SK-N-SH (cell line): ENCODE data around the gene GDE1. TPM values are rescaled to one million over a fixed set of nuclear protein-coding genes. Genes with fewer than 3 reads are reported as not detected.
A peak's percentile ranks its signal among the peaks of the same experiment; 100 is the strongest.

Experiments
- CTCF ChIA-PET: fragments of 300-600, 350-600 bp; formaldehyde crosslinking; extraction: SDS; loops from one replicate; lab custom pipeline; 2021; lab: Yijun Ruan, JAX
- POLR2A ChIA-PET: fragments of 350-600 bp; sonication (Branson Sonifier 250); formaldehyde crosslinking; extraction: SDS; loops from one replicate; lab custom pipeline; 2020; ENCODE audit warnings: antibody characterized with exemption, inconsistent platforms; lab: Yijun Ruan, JAX
- DNase-seq: peaks from one replicate; pipeline ENCODE4 v3.0.0; 2012
- H2AFZ ChIP-seq: fragments of 200-600 bp; sonication (generic); 2 replicates; pipeline ENCODE4 v1.8.1; 2016; ENCODE audit warnings: antibody characterized with exemption, mild to moderate bottlenecking, low read depth
- H3F3A ChIP-seq: fragments of 200-600 bp; sonication (generic); replicated peaks from 2 replicates; pipeline ENCODE3; 2016; ENCODE audit warnings: antibody characterized with exemption, mild to moderate bottlenecking; ENCODE audit not compliant: insufficient read depth
- H3K27ac ChIP-seq, 2 experiments: fragments of 200-500 bp in 1 of 2; fragments of 200-600 bp in 1 of 2; sonication (Bioruptor generic) in 1 of 2; sonication (generic), shearing (Covaris generic) in 1 of 2; 2 replicates each; pipeline versions ENCODE4 v1.5.1 to v1.6.1; 2014 to 2016; ENCODE audit warnings: low read depth in 2 of 2, inconsistent platforms in 1 of 2, low read length in 1 of 2, mild to moderate bottlenecking in 1 of 2, mixed read lengths in 1 of 2
- H3K27me3 ChIP-seq: fragments of 200-600 bp; sonication (generic), shearing (Covaris generic); 2 replicates; pipeline ENCODE4 v1.6.1; 2016; ENCODE audit warnings: mixed run types; ENCODE audit not compliant: insufficient read depth
- H3K36me3 ChIP-seq, 2 experiments: fragments of 200-500 bp in 1 of 2; fragments of 200-600 bp in 1 of 2; sonication (Bioruptor generic) in 1 of 2; sonication (generic) in 1 of 2; replicated peaks in 1 of 2; 2 replicates each; pipeline versions ENCODE3 to v1.5.1; 2014 to 2016; ENCODE audit warnings: low read length in 1 of 2, mild to moderate bottlenecking in 1 of 2; ENCODE audit not compliant: insufficient read depth in 2 of 2, control insufficient read depth in 1 of 2
- H3K4me1 ChIP-seq, 2 experiments: fragments of 200-500 bp in 1 of 2; fragments of 200-600 bp in 1 of 2; sonication (Bioruptor generic) in 1 of 2; sonication (generic), shearing (Covaris generic) in 1 of 2; 2 replicates each; pipeline versions ENCODE4 v1.5.1 to v1.6.1; 2014 to 2016; ENCODE audit warnings: low read depth in 1 of 2, low read length in 1 of 2, mixed run types in 1 of 2; ENCODE audit not compliant: insufficient read depth in 2 of 2, control insufficient read depth in 1 of 2
- H3K4me2 ChIP-seq: fragments of 200-600 bp; sonication (generic), shearing (Covaris generic); 2 replicates; pipeline ENCODE4 v1.6.1; 2017; ENCODE audit warnings: mixed run types
- H3K4me3 ChIP-seq, 2 experiments: fragments of 200-500 bp in 1 of 2; fragments of 200-600 bp in 1 of 2; sonication (Bioruptor generic) in 1 of 2; sonication (generic), shearing (Covaris generic) in 1 of 2; 2 replicates each; pipeline versions ENCODE4 v1.5.1 to v1.8.1; 2014 to 2016; ENCODE audit warnings: low read depth in 2 of 2, inconsistent platforms in 1 of 2, low read length in 1 of 2, mild to moderate bottlenecking in 1 of 2, mixed read lengths in 1 of 2, moderate library complexity in 1 of 2
- H3K79me2 ChIP-seq: fragments of 200-600 bp; sonication (generic); 2 replicates; pipeline ENCODE4 v1.8.1; 2017; ENCODE audit warnings: mild to moderate bottlenecking; ENCODE audit not compliant: insufficient read depth
- H3K9ac ChIP-seq: fragments of 200-600 bp; sonication (generic); 2 replicates; pipeline ENCODE4 v1.6.1; 2017; ENCODE audit warnings: mixed run types
- H3K9me2 ChIP-seq: fragments of 200-600 bp; sonication (generic); 2 replicates; pipeline ENCODE4 v1.6.1; 2017; ENCODE audit warnings: mixed run types
- H3K9me3 ChIP-seq: fragments of 200-600 bp; sonication (generic); 2 replicates; pipeline ENCODE4 v1.6.1; 2017; ENCODE audit warnings: mixed run types, mild to moderate bottlenecking, moderate library complexity
- H4K20me1 ChIP-seq: fragments of 200-600 bp; sonication (generic); 2 replicates; pipeline ENCODE4 v1.6.1; 2017; ENCODE audit warnings: mild to moderate bottlenecking, mixed run types; ENCODE audit not compliant: insufficient read depth
- EZH2phosphoT487 ChIP-seq: fragments of 200-600 bp; sonication (generic); IDR thresholded peaks from 2 replicates; pipeline ENCODE4 v1.6.1; 2017; ENCODE audit warnings: low read depth, mixed run types, mild to moderate bottlenecking, antibody characterized with exemption, moderate library complexity, borderline replicate concordance
- FOXM1 ChIP-seq: IDR thresholded peaks from 2 replicates; pipeline ENCODE4 v1.4.0; 2012; ENCODE audit warnings: low read depth, mild to moderate bottlenecking
- GABPA ChIP-seq: IDR thresholded peaks from 2 replicates; pipeline ENCODE4 v1.4.0; 2012; ENCODE audit warnings: low read depth, mild to moderate bottlenecking
- GATA2 ChIP-seq: sonication (generic); formaldehyde crosslinking; IDR thresholded peaks from 2 replicates; pipeline ENCODE4 v1.5.0; 2020; ENCODE audit warnings: mild to moderate bottlenecking, missing genetic modification reagents
- JUND ChIP-seq: IDR thresholded peaks from 2 replicates; pipeline ENCODE4 v1.4.0; 2012
- MEF2A ChIP-seq: IDR thresholded peaks from 2 replicates; pipeline ENCODE4 v1.4.0; 2012; ENCODE audit warnings: low read depth, borderline replicate concordance
- NRF1 ChIP-seq: IDR thresholded peaks from 2 replicates; pipeline ENCODE4 v1.6.1; 2012; ENCODE audit warnings: low read depth, mild to moderate bottlenecking, low read length
- RFX5 ChIP-seq: IDR thresholded peaks from 2 replicates; pipeline ENCODE4 v1.6.1; 2012; ENCODE audit warnings: mild to moderate bottlenecking, improper control_type of control experiment, low read length
- TEAD4 ChIP-seq: IDR thresholded peaks from 2 replicates; pipeline ENCODE4 v1.4.0; 2012; ENCODE audit warnings: mild to moderate bottlenecking, borderline replicate concordance; ENCODE audit not compliant: insufficient read depth
- YY1 ChIP-seq: IDR thresholded peaks from 2 replicates; pipeline ENCODE4 v1.4.0; 2012; ENCODE audit warnings: low read depth, mild to moderate bottlenecking
- WGBS: methylation state at CpG from one replicate; pipeline ENCODE4 v1.1.6; 2017; ENCODE audit warnings: low lambda C conversion rate; 5-methylcytosine and 5-hydroxymethylcytosine counted together
- polyA plus RNA-seq, 3 experiments: library from polyadenylated mRNA; depleted of rRNA; stranded (reverse); fragments of >200 nt; gene quantifications; 2 replicates each; pipeline ENCODE4 v1.2.3, GENCODE V29; 2012
- TF ChIP-seq, protein P1 (sequence below): fragments of 200-600 bp; sonication (generic); IDR thresholded peaks from 2 replicates; pipeline ENCODE4 v1.6.1; 2017; ENCODE audit warnings: antibody characterized with exemption, mild to moderate bottlenecking, moderate library complexity
- TF ChIP-seq, protein P2 (sequence below): IDR thresholded peaks from 2 replicates; pipeline ENCODE4 v1.4.0; 2012; ENCODE audit warnings: low read depth, borderline replicate concordance
- TF ChIP-seq, protein P3 (sequence below): IDR thresholded peaks from 2 replicates; pipeline ENCODE4; 2012
- TF ChIP-seq, protein P4 (sequence below): IDR thresholded peaks from 2 replicates; pipeline ENCODE4 v1.4.0; 2012; ENCODE audit warnings: low read depth, borderline replicate concordance

Gene GDE1
- polyA plus RNA-seq, 1 of the 3 experiments (the other 2 are of a cell fraction): 37.0 TPM

DNA sequence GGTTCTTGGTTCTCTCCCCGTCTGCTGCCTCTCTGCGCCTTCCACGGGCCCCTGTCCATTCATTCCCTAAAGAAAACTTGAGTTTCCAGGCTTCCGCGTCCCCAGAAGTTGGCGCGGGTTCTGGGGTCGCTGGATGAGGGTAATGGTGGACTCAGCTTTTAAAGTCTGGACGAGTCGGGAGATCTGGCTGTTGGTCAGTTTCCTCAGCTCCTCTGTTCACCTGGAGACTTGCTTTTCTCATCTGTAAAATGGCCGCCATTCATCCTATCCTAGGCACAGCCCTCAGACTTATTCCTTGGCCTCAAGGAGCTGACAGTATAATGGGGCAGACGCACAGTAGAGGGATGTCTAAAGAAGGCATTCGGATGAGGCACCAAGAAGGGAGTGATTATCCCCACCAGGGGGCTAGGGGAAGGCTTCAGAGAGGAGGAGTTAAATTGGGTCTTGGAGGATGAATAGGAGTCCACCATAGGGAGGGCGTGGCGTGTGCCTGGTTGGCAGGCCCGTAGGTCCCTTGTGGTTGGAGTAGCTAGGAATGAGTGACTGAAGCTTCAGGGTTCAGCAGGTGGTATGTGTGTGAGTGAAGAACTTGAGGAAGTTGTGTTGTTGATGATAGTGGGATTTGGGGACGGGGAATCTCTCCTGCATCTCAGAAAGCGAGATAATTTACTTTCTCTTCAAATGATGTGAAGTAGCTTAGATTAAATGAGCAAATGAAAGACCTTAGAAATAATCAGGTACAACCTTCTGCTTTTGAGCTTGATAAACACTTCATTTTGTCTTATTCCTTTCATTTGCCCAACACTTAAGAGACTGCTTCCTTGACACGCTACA, 34.3 kb upstream of the GDE1 start:
- H3K9me3 ChIP-seq: no peaks in the 10 kb centered on the region
- no peaks in the 10 kb centered on the region for H3K9me2 ChIP-seq
- peaks cover 39% of the 10 kb centered on the region for H3K79me2 ChIP-seq
- CTCF ChIA-PET: interaction anchor here (0.7 to 2.8 kb wide), 21 partner anchors 10 to 827 kb away, joined by 3 to 14 read pairs (median 3); partner anchors contain the start of genes CCP110, GDE1, GPRC5B and IQCK
- H2AFZ ChIP-seq: peak overlapping the region; percentile 97
- no peaks in the 10 kb centered on the region for H4K20me1 ChIP-seq
- TF ChIP-seq MEF2A (no peak), NRF1 (no peak)
- TF ChIP-seq, protein P1, sequence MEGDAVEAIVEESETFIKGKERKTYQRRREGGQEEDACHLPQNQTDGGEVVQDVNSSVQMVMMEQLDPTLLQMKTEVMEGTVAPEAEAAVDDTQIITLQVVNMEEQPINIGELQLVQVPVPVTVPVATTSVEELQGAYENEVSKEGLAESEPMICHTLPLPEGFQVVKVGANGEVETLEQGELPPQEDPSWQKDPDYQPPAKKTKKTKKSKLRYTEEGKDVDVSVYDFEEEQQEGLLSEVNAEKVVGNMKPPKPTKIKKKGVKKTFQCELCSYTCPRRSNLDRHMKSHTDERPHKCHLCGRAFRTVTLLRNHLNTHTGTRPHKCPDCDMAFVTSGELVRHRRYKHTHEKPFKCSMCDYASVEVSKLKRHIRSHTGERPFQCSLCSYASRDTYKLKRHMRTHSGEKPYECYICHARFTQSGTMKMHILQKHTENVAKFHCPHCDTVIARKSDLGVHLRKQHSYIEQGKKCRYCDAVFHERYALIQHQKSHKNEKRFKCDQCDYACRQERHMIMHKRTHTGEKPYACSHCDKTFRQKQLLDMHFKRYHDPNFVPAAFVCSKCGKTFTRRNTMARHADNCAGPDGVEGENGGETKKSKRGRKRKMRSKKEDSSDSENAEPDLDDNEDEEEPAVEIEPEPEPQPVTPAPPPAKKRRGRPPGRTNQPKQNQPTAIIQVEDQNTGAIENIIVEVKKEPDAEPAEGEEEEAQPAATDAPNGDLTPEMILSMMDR: peak; percentile 38
- TF ChIP-seq, protein P2, sequence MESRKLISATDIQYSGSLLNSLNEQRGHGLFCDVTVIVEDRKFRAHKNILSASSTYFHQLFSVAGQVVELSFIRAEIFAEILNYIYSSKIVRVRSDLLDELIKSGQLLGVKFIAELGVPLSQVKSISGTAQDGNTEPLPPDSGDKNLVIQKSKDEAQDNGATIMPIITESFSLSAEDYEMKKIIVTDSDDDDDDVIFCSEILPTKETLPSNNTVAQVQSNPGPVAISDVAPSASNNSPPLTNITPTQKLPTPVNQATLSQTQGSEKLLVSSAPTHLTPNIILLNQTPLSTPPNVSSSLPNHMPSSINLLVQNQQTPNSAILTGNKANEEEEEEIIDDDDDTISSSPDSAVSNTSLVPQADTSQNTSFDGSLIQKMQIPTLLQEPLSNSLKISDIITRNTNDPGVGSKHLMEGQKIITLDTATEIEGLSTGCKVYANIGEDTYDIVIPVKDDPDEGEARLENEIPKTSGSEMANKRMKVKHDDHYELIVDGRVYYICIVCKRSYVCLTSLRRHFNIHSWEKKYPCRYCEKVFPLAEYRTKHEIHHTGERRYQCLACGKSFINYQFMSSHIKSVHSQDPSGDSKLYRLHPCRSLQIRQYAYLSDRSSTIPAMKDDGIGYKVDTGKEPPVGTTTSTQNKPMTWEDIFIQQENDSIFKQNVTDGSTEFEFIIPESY: no peak
- TF ChIP-seq, all 33 proteins: peak for 1
- Histone ChIP-seq H3K4me2 (peak overlapping the region; percentile 89), H3K9ac (peak overlapping the region; percentile 96), H3K4me3 (peak overlapping the region; percentile 73 to 86), H3K27me3 (no peaks in the 10 kb centered on the region), H3K4me1 (peaks cover 0 to 4% of the 10 kb centered on the region in 2 experiments; a peak in 1 of 4 replicates), H3K27ac (peak overlapping the region; percentile 85 to 91), H3F3A (peaks cover 20% of the 10 kb centered on the region), H3K36me3 (peaks cover 9 to 30% of the 10 kb centered on the region in 2 experiments)
- WGBS: 39% methylated on average over 18 of the region's 19 CpGs
- DNase-seq: peak; percentile 39
- POLR2A ChIA-PET: interaction anchor here (1.0 to 1.8 kb wide), 6 partner anchors 7 to 766 kb away, joined by 3 to 15 read pairs (median 5); partner anchors contain the start of genes CCP110, GDE1, IQCK and KNOP1

DNA sequence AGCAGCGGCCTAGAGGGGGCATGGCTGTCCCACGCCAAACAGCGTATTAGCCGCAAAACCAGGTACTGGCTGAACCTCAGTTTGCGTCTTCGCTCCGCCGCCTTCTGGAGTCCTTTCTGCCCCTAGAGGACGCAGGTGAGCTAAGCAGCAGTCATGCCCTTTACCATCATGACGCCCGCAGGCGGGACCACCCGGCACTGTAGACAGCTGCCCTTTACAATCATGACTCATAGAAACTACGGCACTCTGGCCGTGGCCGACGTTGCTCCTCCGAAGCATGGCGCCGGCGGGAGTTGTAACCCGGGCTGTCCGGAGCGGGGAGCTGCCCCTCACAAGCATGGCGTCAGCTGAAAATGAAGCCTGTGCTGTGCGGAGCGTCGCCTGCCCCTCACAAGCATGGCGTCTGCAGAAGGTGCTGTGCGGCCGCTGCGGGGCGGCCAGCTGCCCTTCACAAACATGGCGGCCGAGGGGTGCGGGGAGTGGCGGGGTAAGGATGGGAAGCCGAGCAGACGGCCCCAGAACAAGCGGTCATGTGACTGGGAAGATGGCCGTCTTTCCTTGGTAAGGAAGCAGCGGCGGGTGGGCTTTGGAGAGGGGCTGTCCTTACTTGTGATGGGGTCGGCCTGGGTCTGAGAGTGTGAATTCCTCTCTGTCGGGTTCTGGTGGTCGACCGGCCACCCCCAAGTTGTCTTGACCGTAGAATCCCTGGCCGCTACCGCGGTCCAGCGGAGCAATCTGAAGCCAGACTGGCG, 33.5 kb upstream of the GDE1 start, which contains the start of gene VPS35L:
VPS35L (plus strand) TSS at position 518 of the 752 bp plus-strand sequence; CDS start at position 545, 27 bp downstream.
- peak; percentile 93 for DNase-seq
- peak within 1 kb of the TSS; percentile 96 for H3K9ac ChIP-seq
- no peaks in the 10 kb centered on the region for H3K9me2 ChIP-seq
- CTCF ChIA-PET: interaction anchor here (0.7 to 2.8 kb wide), 21 partner anchors 10 to 828 kb away, joined by 3 to 14 read pairs (median 3); partner anchors contain the start of genes CCP110, GDE1, GPRC5B and IQCK
- no peaks in the 10 kb centered on the region for H3K9me3 ChIP-seq
- H3K4me3 ChIP-seq: peak within 1 kb of the TSS; percentile 73 to 86
- peak within 1 kb of the TSS; percentile 89 for H3K4me2 ChIP-seq
- POLR2A ChIA-PET: interaction anchor here (0.9 to 1.8 kb wide), 7 partner anchors 8 to 765 kb away, joined by 3 to 15 read pairs (median 4); partner anchors contain the start of genes CCP110, GDE1, GPRC5B and IQCK
- H3K27me3 ChIP-seq: no peaks in the 10 kb centered on the region
- 3% methylated on average over 21 of the region's 53 CpGs for WGBS
- H3K4me1 ChIP-seq: peaks cover 0 to 4% of the 10 kb centered on the region in 2 experiments; a peak in 1 of 4 replicates
- H4K20me1 ChIP-seq: no peaks in the 10 kb centered on the region
- H3K36me3 ChIP-seq: peaks cover 16 to 37% of the 10 kb centered on the region in 2 experiments
- H3F3A ChIP-seq: peaks cover 20% of the 10 kb centered on the region
- H3K79me2 ChIP-seq: peaks cover 31% of the 10 kb centered on the region
- H2AFZ ChIP-seq: peak within 1 kb of the TSS; percentile 97
- peak within 1 kb of the TSS; percentile 88 to 91 for H3K27ac ChIP-seq
- no peak for TF ChIP-seq GATA2 (CRISPR knock-in tag)
- TF ChIP-seq GABPA: peak; percentile 54; the same call in 1 of the 2 replicates
- TF ChIP-seq YY1: peak; percentile 100
- TF ChIP-seq FOXM1: no peak
- peak; percentile 66 for TF ChIP-seq JUND
- TF ChIP-seq TEAD4: no peak
- TF ChIP-seq, protein P3, sequence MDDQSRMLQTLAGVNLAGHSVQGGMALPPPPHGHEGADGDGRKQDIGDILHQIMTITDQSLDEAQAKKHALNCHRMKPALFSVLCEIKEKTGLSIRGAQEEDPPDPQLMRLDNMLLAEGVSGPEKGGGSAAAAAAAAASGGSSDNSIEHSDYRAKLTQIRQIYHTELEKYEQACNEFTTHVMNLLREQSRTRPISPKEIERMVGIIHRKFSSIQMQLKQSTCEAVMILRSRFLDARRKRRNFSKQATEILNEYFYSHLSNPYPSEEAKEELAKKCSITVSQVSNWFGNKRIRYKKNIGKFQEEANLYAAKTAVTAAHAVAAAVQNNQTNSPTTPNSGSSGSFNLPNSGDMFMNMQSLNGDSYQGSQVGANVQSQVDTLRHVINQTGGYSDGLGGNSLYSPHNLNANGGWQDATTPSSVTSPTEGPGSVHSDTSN: peak; percentile 64
- TF ChIP-seq EZH2phosphoT487: no peak
- TF ChIP-seq, protein P4, sequence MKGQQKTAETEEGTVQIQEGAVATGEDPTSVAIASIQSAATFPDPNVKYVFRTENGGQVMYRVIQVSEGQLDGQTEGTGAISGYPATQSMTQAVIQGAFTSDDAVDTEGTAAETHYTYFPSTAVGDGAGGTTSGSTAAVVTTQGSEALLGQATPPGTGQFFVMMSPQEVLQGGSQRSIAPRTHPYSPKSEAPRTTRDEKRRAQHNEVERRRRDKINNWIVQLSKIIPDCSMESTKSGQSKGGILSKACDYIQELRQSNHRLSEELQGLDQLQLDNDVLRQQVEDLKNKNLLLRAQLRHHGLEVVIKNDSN: peak; percentile 93
- TF ChIP-seq, protein P1: peak; percentile 68
- TF ChIP-seq RFX5: no peak
